Nephron progenitor cell (in vitro differentiated cells): Measurements from ENCODE around the gene CIAO3.
"Not testable (repeated sequence)": the region's sequence is repeated elsewhere in the genome, so short reads cannot be mapped to it uniquely, and the experiment has no call there.

Source experiments
- DNase-seq: peaks from one replicate; pipeline ENCODE4 v3.0.0; 2021
- H3K27ac Mint-ChIP-seq: 2 replicates; pipeline ENCODE4 v1.8.0; 2021; ENCODE audit warnings: mild to moderate bottlenecking, moderate library complexity, mixed read lengths
- H3K27me3 Mint-ChIP-seq: 2 replicates; pipeline ENCODE4 v1.8.0; 2021; ENCODE audit warnings: mild to moderate bottlenecking, low read depth, mixed read lengths; ENCODE audit not compliant: poor library complexity
- H3K36me3 Mint-ChIP-seq: 2 replicates; pipeline ENCODE4 v1.8.0; 2021; ENCODE audit warnings: low read depth, mixed read lengths
- H3K4me1 Mint-ChIP-seq: 2 replicates; pipeline ENCODE4 v1.8.0; 2021; ENCODE audit warnings: mixed read lengths
- H3K4me3 Mint-ChIP-seq: 2 replicates; pipeline ENCODE4 v1.8.0; 2021; ENCODE audit warnings: mild to moderate bottlenecking, moderate library complexity, mixed read lengths
- H3K9me3 Mint-ChIP-seq: 2 replicates; pipeline ENCODE4 v1.8.0; 2021; ENCODE audit warnings: mild to moderate bottlenecking, moderate library complexity, mixed read lengths
- TF ChIP-seq, protein P1 (sequence below): fragments of 200-600 bp; sonication (generic); IDR thresholded peaks from 2 replicates; pipeline ENCODE4 v1.5.0; 2021; ENCODE audit warnings: antibody characterized with exemption

Gene CIAO3

GRCh38 chr16:712740-713250, 28.0 kb downstream of the CIAO3 start:
- not testable (repeated sequence) for H3K4me3 Mint-ChIP-seq, H3K36me3 Mint-ChIP-seq, H3K9me3 Mint-ChIP-seq
- TF ChIP-seq, protein P1, sequence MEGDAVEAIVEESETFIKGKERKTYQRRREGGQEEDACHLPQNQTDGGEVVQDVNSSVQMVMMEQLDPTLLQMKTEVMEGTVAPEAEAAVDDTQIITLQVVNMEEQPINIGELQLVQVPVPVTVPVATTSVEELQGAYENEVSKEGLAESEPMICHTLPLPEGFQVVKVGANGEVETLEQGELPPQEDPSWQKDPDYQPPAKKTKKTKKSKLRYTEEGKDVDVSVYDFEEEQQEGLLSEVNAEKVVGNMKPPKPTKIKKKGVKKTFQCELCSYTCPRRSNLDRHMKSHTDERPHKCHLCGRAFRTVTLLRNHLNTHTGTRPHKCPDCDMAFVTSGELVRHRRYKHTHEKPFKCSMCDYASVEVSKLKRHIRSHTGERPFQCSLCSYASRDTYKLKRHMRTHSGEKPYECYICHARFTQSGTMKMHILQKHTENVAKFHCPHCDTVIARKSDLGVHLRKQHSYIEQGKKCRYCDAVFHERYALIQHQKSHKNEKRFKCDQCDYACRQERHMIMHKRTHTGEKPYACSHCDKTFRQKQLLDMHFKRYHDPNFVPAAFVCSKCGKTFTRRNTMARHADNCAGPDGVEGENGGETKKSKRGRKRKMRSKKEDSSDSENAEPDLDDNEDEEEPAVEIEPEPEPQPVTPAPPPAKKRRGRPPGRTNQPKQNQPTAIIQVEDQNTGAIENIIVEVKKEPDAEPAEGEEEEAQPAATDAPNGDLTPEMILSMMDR = peak; percentile 44
- Mint-ChIP-seq H3K27me3 (peaks cover 55% of the 10 kb centered on the region), H3K4me1 (peaks cover 17% of the 10 kb centered on the region), H3K27ac (peak overlapping the region; percentile 43)
- peak; percentile 53 for DNase-seq

DNA sequence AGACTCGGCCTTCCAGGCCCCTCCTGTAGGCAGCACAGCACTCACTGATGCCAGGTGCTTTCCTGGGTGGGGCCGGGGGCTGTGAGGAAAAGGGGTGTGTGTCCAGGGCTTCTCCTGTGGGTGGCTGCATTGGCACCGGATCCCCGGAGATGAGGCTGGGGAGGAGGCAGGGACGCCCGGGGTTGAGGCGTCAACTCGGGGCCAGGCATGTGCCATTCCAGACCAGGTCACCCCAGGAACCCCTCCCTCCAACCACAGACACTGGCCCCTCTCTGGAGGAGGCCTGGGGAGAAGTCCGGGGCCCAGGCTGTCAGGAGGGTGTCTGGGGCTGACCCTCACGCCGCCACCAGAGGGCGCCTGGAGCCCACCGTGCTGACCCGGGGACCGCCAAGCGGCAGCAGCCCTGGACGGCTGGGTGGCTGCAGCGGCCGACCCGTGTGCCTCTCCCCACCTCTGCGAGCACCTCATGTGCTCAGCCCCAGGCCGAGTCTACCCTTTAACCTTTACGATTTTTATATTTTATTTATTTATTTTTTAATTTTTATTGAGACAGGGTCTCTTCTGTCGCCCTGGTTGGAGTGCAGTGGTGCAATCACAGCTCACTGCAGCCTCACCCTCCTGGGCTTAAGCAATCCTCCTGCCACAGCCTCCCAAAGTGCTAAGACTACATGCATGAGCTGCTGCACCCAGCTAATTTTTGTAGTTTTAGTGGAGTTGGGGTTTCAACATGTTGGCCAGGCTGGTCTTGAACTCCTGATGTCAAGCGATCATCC, 29.1 kb downstream of the CIAO3 start:
- Mint-ChIP-seq H3K36me3 (no peaks in the 10 kb centered on the region), H3K27ac (no peak overlapping the region), H3K4me3 (no peak overlapping the region), H3K9me3 (no peaks in the 10 kb centered on the region), H3K27me3 (peaks cover 65% of the 10 kb centered on the region), H3K4me1 (peaks cover 17% of the 10 kb centered on the region)
- peak; percentile 93 for DNase-seq
- TF ChIP-seq, protein P1 = peak; percentile 96

DNA sequence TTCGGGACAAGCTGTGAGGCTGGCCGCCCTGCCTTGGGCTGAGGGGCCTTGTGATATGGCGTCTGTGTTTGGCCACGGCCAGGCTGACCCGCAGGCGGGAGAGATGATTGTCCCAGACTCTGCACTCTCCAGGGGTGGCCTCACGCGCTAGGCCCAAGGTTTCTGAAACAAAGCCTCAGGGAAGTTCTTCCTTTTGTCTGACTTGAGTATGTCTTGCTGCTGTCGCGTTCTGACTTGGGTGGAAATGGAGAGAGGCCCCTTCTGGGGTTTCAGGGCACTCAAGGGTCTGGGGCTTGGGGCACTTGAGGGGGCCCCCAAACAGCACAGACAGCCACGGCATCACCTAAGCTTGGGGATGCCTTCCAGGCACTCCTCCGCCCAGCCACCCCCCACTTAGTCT, 29.7 kb downstream of the CIAO3 start:
- peaks cover 68% of the 10 kb centered on the region for H3K27me3 Mint-ChIP-seq
- H3K27ac Mint-ChIP-seq = no peak overlapping the region
- no peak for DNase-seq
- H3K9me3 Mint-ChIP-seq = no peaks in the 10 kb centered on the region
- H3K4me3 Mint-ChIP-seq = no peak overlapping the region
- TF ChIP-seq, protein P1 = no peak
- H3K4me1 Mint-ChIP-seq = peaks cover 11% of the 10 kb centered on the region
- no peaks in the 10 kb centered on the region for H3K36me3 Mint-ChIP-seq

DNA sequence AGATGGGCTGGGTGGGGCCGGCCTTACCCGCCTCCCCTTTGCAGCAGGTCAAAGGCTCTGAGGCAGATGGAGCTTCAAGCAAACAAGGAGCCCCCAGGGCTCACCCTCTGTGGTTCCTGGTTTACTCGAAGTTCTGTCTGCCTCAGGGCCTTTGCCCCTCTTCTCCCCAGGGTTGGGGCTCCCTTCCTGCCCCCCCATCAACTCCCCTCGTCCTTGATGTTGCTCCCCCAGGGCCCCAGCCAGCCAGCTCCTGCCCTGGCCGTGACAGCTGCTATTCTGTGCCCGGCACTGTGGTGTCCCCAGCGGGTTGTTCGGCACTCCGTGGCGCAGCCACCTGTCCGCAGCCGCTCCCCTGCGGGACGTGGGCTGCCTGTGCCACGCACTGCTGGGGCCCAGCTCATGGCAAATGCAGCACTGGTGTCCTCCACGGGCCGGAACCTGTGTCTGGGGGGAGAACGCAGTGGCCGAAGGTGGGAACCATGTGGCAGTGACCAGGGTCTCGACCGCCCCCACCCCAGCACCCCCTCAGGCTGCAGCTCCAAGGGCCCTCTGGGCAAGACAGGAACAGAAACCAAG, 30.2 kb downstream of the CIAO3 start:
- no peak overlapping the region for H3K4me3 Mint-ChIP-seq
- no peaks in the 10 kb centered on the region for H3K9me3 Mint-ChIP-seq
- H3K36me3 Mint-ChIP-seq = no peaks in the 10 kb centered on the region
- no peak for DNase-seq
- H3K27ac Mint-ChIP-seq = no peak overlapping the region
- TF ChIP-seq, protein P1 = no peak
- peaks cover 69% of the 10 kb centered on the region for H3K27me3 Mint-ChIP-seq
- peaks cover 9% of the 10 kb centered on the region for H3K4me1 Mint-ChIP-seq

GRCh38 chr16:709566-710499, 31.0 kb downstream of the CIAO3 start:
- H3K4me3 Mint-ChIP-seq = no peak overlapping the region
- peak; percentile 80 for DNase-seq
- H3K27ac Mint-ChIP-seq = no peak overlapping the region
- peaks cover 9% of the 10 kb centered on the region for H3K4me1 Mint-ChIP-seq
- peaks cover 71% of the 10 kb centered on the region for H3K27me3 Mint-ChIP-seq
- H3K36me3 Mint-ChIP-seq = no peaks in the 10 kb centered on the region
- TF ChIP-seq, protein P1 = no peak
- H3K9me3 Mint-ChIP-seq = no peaks in the 10 kb centered on the region
